Left cardiac atrium (tissue), 4 donors: ENCODE measurements around the gene SMIM12. TPM values are rescaled to one million over a fixed set of nuclear protein-coding genes. Genes with fewer than 3 reads are reported as not detected.

Experiments
- ATAC-seq, 2 donors: fragments of 200-7000 bp; cut with Tn5 transposase; one replicate each; pipeline ENCODE4 v1.9.1; 2020; ENCODE audit warnings: mild to moderate bottlenecking in 2 of 2, moderate library complexity in 2 of 2
- DNase-seq: peaks from one replicate; pipeline ENCODE4 v3.0.0-alpha.2; 2020
- intact Hi-C, 2 donors: fragments of 100-400 bp; cut with DNase I; formaldehyde crosslinking; loops; one replicate each; pipeline versions ENCODE4 v1.14.1 to v1.15.1; 2022 to 2023
- total RNA-seq, 2 donors: library from RNA; stranded (reverse); fragmentation: NEBNext Ultra II Directional; extraction: Animal tissue kit (Norgen Biotek cat#: 25700); gene quantifications; one replicate each; pipeline ENCODE4 v1.2.1, GENCODE V29; 2021
- donor health status: DM: no; HTN: yes; CAD: no.
- donor health status: DM: no; HTN: yes; CAD: no; lungs with severe emphysema.
- donor health status: DM: yes; HTN: yes; CAD: no.
- donor health status: Dilated cardiomyopathy.

The SMIM12 gene
- total RNA-seq, 2 donors from 2014 or later: 40.0 to 68.2 TPM

DNA sequence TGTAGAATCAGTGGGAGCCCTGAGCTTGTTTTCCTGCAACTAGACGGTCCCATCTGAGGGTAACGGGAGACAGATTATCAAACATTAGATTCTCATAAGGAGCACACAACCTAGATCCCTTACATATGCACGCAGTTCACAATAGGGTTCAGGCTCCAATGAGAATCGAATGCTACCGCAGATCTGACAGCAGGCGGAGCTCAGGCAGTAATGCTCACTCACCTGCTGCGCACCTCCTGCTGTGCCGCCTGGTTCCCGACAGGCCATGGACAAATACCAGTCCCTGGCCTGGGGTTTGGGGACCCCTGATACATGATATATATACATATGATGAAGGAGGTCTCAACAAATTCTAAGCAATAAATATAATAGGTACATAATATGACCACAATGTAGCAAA lies 19.7 kb upstream of the SMIM12 start:
- intact Hi-C loops: no loop called here
- DNase-seq: no peak
- ATAC-seq: no peak

DNA sequence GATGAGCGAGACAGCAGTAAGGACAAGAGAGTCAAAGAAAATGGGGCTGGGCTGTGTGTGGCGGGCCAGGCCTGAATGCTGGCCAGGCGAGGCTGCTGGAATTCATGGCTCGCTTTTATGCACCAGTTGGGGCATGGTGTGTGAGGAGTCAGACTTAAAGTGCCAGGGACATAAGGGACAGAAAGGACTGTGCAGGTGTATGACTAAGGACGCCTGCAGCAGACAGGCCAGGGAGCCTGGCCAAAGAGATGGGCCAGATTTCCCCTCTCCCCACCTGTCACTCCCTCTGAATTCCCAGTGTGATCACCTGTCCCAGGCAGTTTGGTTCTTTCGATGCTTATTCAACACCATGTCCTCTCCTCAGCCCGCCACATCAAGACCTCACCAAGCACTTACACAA lies 16.9 kb upstream of the SMIM12 start:
- ATAC-seq (no peak), DNase-seq (no peak)
- intact Hi-C loops: no loop called here

DNA sequence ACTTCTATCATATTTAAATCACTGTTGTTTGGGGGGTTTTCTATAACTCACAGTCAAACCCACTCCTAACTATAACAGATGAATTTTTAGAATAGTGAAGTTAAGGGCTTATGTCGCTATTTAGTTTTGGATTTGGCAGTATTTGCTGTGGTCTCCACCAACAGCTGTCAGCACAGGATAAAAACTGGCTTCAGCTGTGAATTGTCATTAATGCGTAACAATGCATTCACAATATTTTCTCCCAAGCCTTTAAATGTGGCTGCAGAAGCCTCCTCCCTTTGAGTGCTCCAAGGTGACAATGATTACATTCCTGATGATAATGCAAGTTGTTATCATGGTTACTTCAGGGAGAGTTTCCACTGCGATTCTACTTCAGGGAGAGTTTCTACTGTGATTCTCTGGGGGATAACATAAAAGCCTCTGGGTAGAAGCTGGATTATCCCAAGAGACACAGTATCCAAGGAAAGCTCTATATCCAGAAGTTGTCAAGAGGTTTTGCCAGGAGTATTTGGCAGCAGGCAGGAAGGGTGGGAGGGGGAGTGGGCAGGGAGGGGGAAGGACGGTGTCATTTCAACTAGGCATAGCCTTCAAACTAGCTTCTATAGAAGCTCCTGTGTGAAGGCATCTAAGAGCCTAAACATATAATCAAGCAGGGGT lies 14.9 kb upstream of the SMIM12 start:
- intact Hi-C loops: no loop called here
- DNase-seq: no peak
- no peak for ATAC-seq

DNA sequence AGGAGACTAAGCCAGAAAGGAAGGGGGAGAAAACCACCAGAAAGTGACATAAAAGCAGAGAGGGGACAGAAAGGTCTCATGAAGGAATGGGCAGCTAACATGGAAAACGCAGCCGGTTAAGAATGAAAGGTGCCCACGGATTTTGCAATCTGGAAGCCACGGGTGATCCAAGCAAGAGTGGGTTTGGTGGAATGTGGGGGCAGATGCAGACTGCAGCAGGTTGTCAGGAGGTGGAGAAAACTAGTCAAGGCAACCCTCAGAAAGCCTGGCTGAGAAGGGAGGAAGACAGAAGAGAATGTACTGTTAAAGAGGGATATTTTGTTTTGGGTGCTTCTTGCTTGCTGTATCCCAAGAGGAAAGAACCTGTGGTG lies 12.6 kb upstream of the SMIM12 start:
- DNase-seq (no peak), ATAC-seq (no peak)
- intact Hi-C loops: no loop called here

DNA sequence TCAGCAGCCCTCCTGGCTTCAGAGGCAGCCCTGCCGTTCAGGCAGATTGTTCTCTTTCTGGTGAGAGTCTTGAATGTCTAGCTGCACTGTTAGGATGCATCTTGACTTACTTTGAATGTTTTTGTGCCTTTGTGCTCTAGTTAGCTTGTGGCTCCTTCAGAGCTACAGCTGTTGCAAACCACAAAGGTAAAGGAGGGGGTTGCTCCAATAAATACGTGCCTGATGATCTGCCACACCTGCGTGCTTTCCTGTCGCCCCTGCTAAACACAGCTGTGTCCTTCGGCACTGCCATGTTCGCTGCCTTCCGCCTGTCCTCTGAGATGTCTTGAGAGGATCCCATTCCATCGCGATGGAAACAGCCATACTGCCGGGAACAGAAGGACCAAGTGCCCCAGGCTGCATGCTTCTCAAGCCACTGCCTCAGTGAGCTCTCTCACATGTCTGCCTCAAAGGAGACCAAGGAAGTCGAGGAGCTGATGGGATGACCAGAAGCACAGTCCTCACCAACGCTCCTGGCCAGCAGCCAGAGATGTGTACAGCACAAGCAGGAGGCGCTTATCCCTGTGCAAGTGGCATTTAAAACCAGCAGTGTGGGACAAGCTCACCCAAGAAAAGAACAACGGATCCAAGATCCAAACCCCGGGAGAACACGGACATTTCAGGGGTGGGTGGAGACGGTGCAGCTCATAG lies 12.0 kb upstream of the SMIM12 start:
- intact Hi-C loops: no loop called here
- no peak for DNase-seq
- no peak for ATAC-seq

DNA sequence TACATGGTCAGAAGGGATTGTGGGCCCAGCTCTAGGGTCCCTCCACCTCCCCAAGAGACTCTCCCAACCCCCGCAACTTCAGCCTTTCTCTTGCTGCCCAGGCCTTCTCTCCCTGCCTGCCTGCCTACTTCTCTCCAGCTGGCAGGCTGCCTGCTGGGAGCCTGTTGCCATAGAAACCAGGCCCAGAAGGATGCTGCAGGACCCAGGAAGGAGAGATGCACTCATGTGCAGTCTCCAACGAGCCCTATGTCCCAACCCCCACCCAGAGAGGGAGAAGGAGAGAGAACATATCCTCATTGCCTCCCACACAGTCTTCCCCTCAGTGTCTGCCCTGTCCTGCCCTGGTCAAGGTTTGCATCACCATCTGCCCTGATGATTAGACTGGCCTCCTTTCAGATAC lies 10.8 kb upstream of the SMIM12 start:
- intact Hi-C loops: no loop called here
- ATAC-seq: no peak
- DNase-seq: no peak

DNA sequence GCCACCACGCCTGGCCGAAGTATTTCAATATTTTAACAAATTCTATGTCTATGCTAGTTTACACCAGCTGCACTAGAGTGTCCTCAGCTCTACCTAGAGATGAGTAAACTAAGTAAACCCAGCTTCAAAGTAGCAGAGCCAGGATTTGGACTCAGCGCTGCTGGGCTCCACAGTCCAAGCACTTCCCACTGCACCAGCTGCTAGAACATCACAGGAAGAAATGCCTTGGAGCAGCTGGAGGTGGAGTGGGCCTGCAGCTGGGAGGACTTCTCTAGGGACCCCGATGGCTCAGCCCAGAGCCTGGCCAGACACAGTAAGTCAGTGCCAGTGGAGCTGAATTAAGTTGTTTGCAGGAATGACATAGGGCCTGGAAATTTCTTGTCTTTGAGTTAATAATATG lies 10.2 kb upstream of the SMIM12 start:
- intact Hi-C loops: loop anchor here in 1 of 2 donors (10.0 kb wide), 1 partner anchor 115 kb away; the partner anchor contains the start of gene TMEM35B
- ATAC-seq: no peak
- DNase-seq: no peak

DNA sequence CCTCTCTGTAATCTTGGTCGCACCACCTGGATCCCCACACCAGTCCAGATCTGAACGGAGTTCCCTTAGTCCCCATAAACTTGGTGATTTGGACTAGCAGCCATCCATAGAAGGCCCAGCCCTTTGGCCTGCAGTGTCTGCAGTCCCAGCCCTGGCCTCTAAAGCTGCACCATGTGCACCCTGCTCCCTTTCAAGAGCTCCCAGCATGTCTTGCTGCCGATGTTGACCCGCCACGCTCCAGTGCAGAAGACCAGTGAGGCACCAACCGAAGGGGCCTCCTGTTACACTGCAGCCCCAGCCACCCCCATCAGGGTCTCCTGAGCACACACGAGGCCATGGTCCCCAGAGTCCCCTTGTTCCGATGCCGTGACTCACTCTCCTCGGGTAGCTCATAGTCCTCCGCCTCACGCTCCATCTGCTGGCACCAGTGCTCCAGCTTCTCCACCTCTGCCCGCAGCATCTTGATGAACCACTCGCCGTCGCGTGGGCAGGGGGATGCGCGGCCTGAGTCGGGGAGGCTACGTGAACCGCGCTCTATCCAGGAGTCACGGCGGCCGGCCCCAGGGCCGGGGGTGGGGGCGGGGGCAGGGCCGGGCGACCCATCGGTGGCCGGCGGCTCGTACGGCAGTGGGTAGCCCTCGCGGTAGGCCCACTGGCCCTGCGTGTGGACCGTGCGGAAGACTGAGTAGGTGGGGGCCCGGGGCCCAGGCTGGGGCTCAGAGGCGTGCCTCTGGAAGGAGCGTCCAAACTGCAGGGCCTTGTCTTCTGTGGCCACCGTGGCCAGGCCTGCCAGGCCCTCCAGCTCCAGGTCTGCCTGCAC lies 8.9 kb upstream of the SMIM12 start:
- no peak for ATAC-seq
- intact Hi-C loops: loop anchor here in 1 of 2 donors (10.0 kb wide), 1 partner anchor 116 kb away; the partner anchor contains the start of gene TMEM35B
- no peak for DNase-seq

DNA sequence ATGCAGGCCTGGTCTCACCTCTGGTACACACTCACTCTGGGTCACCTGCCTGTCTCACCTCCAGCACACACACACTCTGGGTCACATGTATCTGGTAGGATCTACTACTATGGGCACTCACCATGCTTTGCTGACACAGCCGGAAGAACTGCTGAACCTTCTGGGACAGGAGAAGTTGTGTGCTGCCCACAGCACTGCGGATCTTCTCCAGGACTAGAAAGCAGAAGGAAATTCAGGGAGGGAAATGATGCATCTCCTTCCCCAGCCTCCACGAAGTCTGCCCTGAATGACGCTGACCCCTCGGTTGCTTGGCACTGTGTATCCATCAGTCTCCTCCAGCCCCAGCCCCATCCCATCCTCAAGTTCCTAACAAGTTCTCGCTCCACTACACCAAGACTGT lies 7.9 kb upstream of the SMIM12 start:
- ATAC-seq (peak in 1 of 2 donors; percentile 13), DNase-seq (no peak)
- intact Hi-C loops: loop anchor here in 1 of 2 donors (10.0 kb wide), 1 partner anchor 117 kb away; the partner anchor contains the start of gene TMEM35B

DNA sequence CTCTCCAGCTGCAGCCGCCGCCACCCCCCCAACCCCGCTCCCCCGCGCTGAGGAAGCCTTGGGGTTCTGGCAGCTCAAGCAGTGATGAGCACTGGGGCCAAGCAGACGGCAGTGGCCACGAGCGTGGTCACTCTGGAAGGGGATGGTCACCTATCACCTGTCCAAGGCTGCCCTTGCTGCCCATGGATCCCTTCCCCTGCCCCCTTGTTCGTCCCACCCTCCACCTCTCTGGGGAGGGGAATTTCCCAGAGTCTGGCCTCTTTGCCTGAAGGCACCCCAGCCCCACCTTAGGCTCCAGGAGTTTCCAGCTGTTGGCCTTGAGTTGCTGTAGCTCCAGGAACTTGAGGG lies 7.2 kb upstream of the SMIM12 start:
- ATAC-seq (no peak), DNase-seq (no peak)
- intact Hi-C loops: loop anchor here in 1 of 2 donors (10.0 kb wide), 1 partner anchor 118 kb away; the partner anchor contains the start of gene TMEM35B

DNA sequence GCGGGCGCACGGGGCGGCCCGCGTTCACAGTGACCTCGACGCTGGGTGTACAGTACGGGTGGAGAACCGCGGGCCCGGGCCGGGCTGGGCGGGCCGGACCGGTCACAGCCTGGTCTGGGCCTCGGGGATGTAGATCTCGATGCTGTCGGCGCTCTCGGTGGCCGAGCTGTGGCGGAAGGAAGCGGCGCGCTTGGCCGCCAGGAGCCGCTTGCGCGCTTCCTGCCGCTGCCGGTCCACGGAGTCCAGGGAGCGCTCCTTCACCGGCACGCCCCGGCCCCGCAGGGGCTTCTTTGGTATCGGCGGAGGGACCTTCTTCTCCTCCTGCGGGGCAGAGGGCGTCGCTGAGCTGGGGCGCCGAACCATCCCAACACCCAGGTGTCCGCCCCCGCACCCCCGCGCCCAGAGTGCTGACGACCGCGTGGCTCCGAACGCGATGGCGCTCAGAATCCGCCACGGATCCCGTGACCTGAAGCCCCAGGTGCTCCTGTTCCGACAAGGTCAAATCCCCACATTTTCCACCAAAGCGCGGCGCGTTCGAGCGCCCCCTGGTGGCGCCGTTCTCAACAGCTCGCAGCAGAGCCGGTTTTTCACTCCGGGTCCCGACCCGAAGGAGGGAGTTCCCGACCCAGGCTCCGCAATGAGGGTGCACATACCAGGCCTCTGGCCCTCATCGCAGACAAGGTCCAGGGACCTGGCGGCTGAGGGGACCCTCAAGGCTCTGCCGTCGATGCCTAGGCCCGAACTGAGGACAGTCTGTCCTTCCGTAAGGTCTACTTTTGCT lies 6.6 kb upstream of the SMIM12 start:
- DNase-seq (peak; percentile 89), ATAC-seq (peak; percentile 84 to 87)
- intact Hi-C loops: loop anchor here in 1 of 2 donors (10.0 kb wide), 1 partner anchor 119 kb away; the partner anchor contains the start of gene TMEM35B

DNA sequence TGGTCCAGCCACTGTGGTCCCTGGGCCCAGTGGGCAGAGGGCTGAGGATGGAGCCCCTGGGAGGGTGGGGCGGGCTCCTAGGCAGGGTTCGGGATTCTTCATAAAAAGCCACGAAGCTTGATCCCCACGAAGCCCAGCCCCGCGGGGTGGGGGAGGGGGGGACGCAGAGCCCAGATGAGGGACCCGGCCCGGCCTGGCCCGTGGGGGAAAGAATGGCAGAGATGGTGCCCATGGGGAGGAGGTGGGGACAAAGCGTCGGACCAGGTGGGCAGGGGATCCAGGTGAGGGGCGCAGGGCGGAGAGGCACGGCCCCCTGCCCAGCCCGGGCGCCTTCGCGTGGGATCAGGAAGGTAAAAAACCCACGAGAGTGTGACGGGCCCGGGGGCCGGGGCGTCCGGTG lies 6.0 kb upstream of the SMIM12 start:
- ATAC-seq (peak; percentile 9 to 10), DNase-seq (no peak)
- intact Hi-C loops: loop anchor here in 1 of 2 donors (10.0 kb wide), 1 partner anchor 119 kb away; the partner anchor contains the start of gene TMEM35B

DNA sequence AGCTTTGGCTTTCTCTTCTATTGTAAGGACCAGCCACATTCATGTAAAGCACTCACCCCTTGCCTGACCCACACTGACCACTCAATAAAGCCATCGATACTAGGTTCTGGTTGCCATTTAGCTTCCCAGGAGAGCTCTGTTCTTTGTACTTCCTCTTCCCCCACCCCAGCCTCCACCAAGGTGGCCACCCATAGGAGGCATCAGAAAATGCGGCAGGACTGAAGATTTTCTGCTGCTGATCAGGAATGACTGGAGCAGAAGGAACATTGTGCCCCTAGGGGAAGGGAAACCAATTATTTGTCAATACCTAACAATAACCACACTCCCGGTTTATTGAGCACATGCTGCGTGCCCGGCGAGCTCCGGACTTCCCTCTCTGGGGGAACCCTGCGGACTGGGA lies 5.2 kb upstream of the SMIM12 start:
- DNase-seq: no peak
- intact Hi-C loops: loop anchor here in 1 of 2 donors (10.0 kb wide), 1 partner anchor 120 kb away; the partner anchor contains the start of gene TMEM35B
- ATAC-seq: no peak

DNA sequence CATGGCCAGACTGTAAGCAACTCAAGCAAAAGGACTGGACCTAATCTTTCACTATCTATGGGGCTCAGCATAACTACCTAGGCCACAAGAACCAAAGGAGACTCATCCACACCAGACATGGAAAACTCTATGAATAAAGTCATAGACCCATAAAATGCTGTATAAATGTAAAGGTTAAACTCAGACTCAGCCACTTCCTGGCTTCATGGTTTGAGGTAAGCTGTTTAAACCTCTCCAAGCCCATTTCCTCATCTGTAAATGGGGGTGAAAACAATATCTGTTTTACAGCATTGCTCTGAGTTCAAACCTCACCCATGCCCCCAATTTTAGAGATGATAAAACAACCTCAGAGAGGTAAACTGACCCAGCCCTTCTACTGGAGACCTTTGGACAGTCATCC lies 4.0 kb upstream of the SMIM12 start:
- ATAC-seq (no peak), DNase-seq (no peak)
- intact Hi-C loops: loop anchor here in 1 of 2 donors (10.0 kb wide), 1 partner anchor 121 kb away; the partner anchor contains the start of gene TMEM35B

DNA sequence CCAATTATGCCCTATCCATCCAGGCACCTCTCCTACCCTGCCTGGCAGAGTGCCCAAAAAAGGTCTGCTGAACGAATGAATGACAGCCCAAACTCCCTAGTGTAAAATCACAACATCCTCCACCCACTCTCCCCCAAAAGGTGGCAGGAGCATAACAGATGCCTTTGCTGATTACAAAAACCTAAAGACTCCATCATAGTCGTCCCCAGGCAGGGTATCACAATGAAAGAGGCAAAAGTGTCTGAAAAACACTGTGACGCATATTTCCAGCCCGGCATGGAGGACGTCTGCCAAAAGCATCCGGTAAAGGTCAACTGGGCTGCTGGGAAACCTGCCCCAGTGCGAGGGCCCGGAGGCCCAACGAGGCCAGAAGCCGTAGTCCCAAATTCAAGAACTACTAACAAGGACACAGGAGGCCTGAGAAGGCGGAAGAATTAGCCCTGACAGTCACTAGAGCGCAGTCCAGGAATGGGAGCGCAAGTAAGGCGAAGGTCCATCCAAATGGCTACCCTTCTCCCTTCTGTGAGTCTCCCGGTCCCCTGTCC lies 576 bp downstream of the SMIM12 start:
- peak; percentile 35 to 43 for ATAC-seq
- peak; percentile 66 for DNase-seq

DNA sequence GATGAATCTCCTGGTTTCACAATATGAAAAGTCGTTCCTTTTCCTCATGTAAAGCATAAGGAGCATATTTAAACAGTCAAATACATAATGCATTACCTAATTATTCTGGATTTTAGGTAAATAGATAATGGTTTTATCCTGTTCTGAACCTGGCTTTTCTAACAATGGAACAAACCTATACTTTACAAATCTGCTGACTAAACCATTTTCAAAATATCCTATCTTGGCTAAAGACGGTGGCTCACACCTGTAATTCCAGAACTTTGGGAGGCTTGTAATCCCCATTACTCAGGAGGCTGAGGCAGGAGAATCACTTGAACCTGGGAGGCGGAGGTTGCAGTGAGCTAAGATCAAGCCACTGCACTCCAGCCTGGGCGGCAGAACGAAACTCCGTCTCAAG lies 2.9 kb downstream of the SMIM12 start:
- intact Hi-C loops: no loop called here
- ATAC-seq (no peak), DNase-seq (no peak)

More for the DNA sequence above, 576 bp downstream of the SMIM12 start:
- intact Hi-C loops: no loop called here

DNA sequence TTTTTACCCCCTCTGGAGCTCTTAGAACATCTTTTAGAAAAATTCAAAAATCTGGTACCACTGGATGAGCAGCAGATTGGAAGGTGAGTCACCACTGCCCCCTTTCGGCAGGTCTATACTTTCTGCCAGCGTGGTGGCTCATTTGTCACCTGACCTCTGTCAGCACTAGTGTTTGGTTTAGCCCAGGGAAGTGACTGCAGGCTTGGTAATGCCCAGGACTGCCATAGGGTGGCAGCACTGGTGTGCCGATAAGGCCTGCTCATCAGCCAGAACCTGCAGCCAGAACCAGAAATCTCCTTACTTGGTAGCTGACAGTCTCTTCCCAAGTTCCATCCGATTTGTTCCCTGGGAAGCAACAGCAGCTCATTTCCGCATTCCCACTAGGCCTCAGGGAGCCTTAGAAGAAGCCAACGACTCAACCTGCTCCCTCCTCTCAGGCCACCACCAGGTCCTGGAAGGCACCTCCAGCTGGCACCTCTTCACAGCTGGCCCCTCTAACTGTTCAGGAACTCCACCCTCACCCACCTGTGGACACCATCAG lies 6.8 kb downstream of the SMIM12 start:
- intact Hi-C loops: loop anchor here (2.0 to 5.0 kb wide), 2 partner anchors 65 to 66 kb away; no protein-coding TSS in a partner anchor
- DNase-seq: peak; percentile 88
- peak; percentile 93 to 94 for ATAC-seq

DNA sequence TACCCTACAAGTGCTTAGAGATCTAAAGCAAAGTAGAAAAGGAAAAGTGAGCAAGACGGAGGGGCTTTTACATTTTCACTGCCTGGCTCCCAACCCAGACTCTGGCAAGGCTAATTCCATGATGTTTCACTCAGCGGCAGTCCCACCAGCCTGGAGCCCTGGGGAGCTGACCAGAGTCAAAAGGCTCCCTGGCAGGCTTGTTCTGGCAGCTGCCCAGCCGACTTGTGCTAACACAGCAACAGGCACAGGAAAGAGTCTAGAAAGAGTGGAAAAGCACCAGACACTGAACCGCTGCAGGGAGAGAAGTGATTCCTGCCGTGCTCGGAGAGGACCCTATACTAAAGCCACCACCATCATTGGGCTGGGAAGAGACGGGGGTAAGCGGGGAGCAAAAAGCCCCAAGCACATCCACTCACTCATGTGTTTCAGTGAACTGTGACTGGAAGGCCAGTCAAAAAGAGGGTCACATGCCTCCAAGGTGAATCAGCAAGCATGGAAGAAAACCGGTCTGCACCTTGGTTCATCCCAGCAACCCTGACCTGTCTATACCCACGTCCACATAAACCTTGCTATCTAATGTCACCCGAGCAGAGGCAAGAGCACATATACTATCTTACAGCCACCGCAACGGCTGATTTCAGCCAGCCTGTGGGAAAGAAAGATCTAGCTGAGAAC lies 8.0 kb downstream of the SMIM12 start:
- intact Hi-C loops: loop anchor here (2.0 to 5.0 kb wide), 2 partner anchors 64 to 65 kb away; no protein-coding TSS in a partner anchor
- peak; percentile 61 to 70 for ATAC-seq
- peak; percentile 91 for DNase-seq
